Tongue (tissue), 2 donors: ENCODE data around the gene HAPLN1. TPM values are rescaled to one million over a fixed set of nuclear protein-coding genes. Genes with fewer than 3 reads are reported as not detected.

Experiments
- DNase-seq: peaks from one replicate; pipeline ENCODE4 v3.0.0-alpha.2; 2015
- total RNA-seq: library from RNA; depleted of rRNA; stranded (reverse); fragments of >200 nt; gene quantifications from one replicate; pipeline ENCODE4 v1.2.3, GENCODE V29; 2014

Gene HAPLN1
- total RNA-seq, 1 donor from 2014 or later = 1.6 TPM

GRCh38 chr5:83718195-83718825 is 2.3 kb downstream of the HAPLN1 start:
- peak; percentile 86 for DNase-seq

- DNase-seq = no peak
Measured at GRCh38 chr5:83715236-83716065, 5.2 kb downstream of the HAPLN1 start.

- no peak for DNase-seq
Measured at GRCh38 chr5:83714810-83715209, 5.8 kb downstream of the HAPLN1 start.

- peak; percentile 65 for DNase-seq
Measured at GRCh38 chr5:83711982-83712601, 8.6 kb downstream of the HAPLN1 start.

GRCh38 chr5:83709973-83710372 is 10.7 kb downstream of the HAPLN1 start:
- no peak for DNase-seq

- DNase-seq = no peak
Measured at GRCh38 chr5:83708170-83708569, 12.5 kb downstream of the HAPLN1 start.

GRCh38 chr5:83703059-83703458 is 17.6 kb downstream of the HAPLN1 start:
- DNase-seq = no peak

GRCh38 chr5:83701886-83702285 is 18.8 kb downstream of the HAPLN1 start:
- DNase-seq = no peak

GRCh38 chr5:83689881-83690280 is 30.8 kb downstream of the HAPLN1 start:
- no peak for DNase-seq

- no peak for DNase-seq
Measured at GRCh38 chr5:83688281-83688680, 32.4 kb downstream of the HAPLN1 start.

- DNase-seq = no peak
Measured at GRCh38 chr5:83687124-83687619, 33.5 kb downstream of the HAPLN1 start.

- no peak for DNase-seq
Measured at GRCh38 chr5:83686251-83686650, 34.4 kb downstream of the HAPLN1 start.

- no peak for DNase-seq
Measured at GRCh38 chr5:83683836-83684235, 36.8 kb downstream of the HAPLN1 start.

- DNase-seq = no peak
Measured at GRCh38 chr5:83672646-83673045, 48.0 kb downstream of the HAPLN1 start.

- DNase-seq = no peak
Measured at GRCh38 chr5:83672158-83672557, 48.5 kb downstream of the HAPLN1 start.

GRCh38 chr5:83665631-83666030 is 55.0 kb downstream of the HAPLN1 start:
- no peak for DNase-seq

- DNase-seq = no peak
Measured at GRCh38 chr5:83662558-83662957, 58.1 kb downstream of the HAPLN1 start.

GRCh38 chr5:83657807-83658525 is 62.7 kb downstream of the HAPLN1 start:
- DNase-seq = no peak

GRCh38 chr5:83654427-83654994 is 66.1 kb downstream of the HAPLN1 start:
- no peak for DNase-seq

- no peak for DNase-seq
Measured at GRCh38 chr5:83653669-83654068, 67.0 kb downstream of the HAPLN1 start.

- no peak for DNase-seq
Measured at GRCh38 chr5:83645936-83646335, 74.7 kb downstream of the HAPLN1 start.

- DNase-seq = no peak
Measured at GRCh38 chr5:83644301-83644700, 76.4 kb downstream of the HAPLN1 start.
